PC-3 (cell line): ENCODE data around the gene SNRNP35.

Experiments used
- CTCF ChIP-seq: fragments of 300-600 bp; sonication (generic); conservative IDR thresholded peaks from 2 replicates; pipeline ENCODE4 v1.5.1; 2017; ENCODE audit warnings: antibody characterized with exemption, low read depth, mild to moderate bottlenecking, low read length
- EZH2 ChIP-seq: fragments of 300-600 bp; sonication (generic); IDR thresholded peaks from one replicate; pipeline ENCODE4 v1.6.1; 2017; ENCODE audit warnings: antibody characterized with exemption, mild to moderate bottlenecking, low read length; ENCODE audit not compliant: unreplicated experiment

- no peak for TF ChIP-seq EZH2
- TF ChIP-seq CTCF, result peak; percentile 31; the same call in 1 of the 2 replicates
These were observed 10.8 kb downstream of the SNRNP35 start for GRCh38 chr12:123468786-123469185.
